Tongue (tissue), 2 donors: ENCODE results near the gene PSORS1C1. TPM values are rescaled to one million over a fixed set of nuclear protein-coding genes. Genes with fewer than 3 reads are reported as not detected.
"Not testable (repeated sequence)": the region's sequence is repeated elsewhere in the genome, so short reads cannot be mapped to it uniquely, and the experiment has no call there.

Experiments
- DNase-seq: peaks from one replicate; pipeline ENCODE4 v3.0.0-alpha.2; 2015
- total RNA-seq: library from RNA; depleted of rRNA; stranded (reverse); fragments of >200 nt; gene quantifications from one replicate; pipeline ENCODE4 v1.2.3, GENCODE V29; 2014

Gene PSORS1C1, protein sequence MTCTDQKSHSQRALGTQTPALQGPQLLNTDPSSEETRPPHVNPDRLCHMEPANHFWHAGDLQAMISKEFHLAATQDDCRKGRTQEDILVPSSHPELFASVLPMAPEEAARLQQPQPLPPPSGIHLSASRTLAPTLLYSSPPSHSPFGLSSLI
- 0.41 TPM for total RNA-seq

DNA sequence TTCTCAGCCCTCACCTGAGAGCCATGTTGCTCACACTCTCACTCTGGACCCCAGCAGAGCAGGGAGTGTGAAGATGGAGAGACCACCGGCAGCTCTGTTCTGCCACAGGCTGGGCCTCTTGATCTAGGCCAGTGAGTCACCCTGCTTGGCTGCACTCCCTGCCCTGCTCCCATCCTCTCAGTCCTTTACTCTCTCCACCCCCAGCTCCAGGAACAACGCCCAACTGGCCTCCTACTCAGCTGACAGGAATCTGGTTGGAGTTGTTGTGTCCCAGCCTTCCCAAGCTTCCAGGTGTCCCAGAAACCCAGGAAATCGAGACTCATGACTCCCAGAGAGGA, at the start of gene PSORS1C1:
PSORS1C1 (plus strand) TSS at position 260 of the 338 bp plus-strand sequence. CDS start 14,833 bp downstream, outside the sequence.
- DNase-seq, result peak; percentile 51

DNA sequence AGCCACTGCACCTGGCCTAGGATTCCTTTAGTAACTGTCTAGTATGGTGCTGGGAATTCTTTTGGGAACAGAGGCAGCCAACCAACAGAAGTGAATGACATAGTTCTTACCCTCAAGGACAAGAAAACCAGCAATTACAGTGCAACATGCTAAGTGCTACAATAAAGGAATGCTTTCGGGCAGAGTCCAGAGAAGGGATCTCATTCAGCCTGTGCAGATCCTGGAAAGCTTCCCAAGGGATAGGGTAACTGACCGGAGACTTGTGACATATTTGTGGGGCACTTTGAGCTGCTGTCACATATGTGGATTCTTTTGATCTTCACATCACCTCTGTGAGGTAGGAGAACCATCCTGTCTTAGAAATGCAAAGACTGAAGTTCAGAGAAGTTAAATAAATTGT, 49.0 kb upstream of the PSORS1C1 start:
- DNase-seq, result no peak

DNA sequence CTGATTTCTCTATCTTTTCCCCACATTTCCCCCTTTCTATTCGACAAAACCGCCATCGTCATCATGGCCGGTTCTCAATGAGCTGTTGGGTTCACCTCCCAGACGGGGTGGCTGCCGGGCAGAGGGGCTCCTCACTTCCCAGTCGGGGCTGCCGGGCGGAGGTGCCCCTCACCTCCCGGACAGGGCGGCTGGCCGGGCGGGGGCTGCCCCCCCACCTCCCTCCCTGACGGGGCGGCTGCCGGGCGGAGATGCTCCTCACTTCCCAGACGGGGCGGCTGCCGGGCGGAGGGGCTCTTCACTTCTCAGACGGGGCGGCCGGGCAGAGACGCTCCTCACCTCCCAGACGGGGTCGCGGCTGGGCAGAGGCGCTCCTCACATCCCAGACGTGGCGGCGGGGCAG, 47.6 kb upstream of the PSORS1C1 start:
- not testable (repeated sequence) for DNase-seq

DNA sequence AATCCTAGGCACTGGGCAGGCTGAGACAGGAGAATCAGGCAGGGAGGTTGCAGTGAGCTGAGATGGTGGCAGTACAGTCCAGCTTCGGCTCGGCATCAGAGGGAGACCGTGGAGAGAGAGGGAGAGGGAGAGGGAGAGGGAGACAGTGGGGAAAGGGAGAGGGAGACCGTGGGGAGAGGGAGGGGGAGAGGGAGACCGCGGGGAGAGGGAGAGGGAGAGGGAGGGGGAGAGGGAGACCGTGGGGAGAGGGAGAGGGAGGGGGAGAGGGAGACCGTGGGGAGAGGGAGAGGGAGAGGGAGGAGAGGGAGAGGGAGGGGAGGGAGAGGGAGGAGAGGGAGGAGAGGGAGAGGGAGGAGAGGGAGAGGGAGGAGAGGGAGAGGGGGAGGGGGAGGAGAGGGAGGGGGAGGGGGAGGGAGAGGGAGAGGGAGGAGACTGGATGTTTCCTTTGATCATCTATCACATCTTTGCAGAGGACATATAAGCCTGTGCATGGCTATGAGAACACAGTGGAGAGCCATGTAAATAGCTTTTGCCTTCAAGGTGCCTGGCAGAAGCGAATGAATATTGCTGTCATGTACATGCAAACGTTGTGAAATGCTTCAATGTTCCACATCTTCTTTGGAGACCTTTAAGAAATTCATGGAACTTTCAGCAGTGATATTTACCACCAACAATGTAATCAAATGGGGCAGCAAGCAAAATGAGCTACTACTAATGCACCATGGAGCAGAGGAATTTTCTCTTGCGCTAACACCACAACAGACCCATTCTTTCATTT, 46.5 kb upstream of the PSORS1C1 start:
- DNase-seq, result not testable (repeated sequence)

DNA sequence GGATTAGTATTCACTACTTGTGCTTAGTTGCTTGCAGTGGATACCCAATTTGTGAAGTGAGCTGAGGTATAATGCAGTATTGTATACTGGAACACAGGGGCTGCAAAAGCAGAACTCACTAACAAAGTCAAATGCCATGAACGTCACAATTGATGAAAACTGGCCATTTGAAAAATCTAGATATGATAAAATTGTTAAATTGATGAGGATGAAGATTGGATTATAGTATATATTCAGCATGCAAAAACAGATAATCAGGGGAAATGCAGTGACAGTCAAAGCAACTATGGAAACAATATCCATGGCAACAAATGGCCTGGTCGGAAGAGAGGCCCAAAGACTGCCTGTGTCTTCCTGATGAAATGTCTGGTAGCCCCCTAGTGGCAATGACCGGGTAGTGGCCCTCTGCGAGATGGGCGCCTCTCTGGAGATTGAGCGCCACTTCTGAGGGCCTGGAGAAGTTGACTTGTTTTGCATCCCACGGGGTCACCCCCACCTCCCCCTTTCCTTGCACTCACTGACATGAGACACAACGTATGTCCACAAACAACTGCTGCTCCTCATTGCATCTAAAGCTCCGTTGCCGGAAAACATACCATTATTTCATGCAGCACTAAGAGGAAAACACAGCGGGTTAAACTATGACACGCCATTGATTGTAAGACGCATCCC, 45.8 kb upstream of the PSORS1C1 start:
- peak; percentile 79 for DNase-seq

DNA sequence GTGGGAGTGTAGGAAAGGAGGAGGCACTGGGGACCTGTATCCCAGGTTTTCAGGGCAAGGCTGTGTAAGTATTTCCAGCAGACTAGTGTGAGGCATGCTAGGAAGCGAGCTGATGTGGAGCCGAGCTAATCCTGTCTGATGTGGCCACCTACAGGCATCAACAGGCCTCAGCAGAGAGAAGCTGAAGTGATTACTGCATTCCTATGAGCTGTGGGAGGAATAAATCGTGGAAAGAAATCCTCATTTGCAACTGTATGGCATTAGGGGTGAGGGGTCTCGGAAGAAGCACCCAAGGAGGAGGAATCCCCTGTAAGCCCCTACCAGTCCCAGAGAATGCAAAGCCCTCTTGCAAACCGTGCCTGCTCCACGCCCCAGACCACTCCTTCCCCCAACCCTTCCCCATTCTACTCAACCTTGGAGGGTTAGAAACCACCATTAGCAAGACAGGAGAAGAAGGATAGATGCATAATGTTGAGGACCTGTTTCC, 43.8 kb upstream of the PSORS1C1 start:
- peak; percentile 76 for DNase-seq

DNA sequence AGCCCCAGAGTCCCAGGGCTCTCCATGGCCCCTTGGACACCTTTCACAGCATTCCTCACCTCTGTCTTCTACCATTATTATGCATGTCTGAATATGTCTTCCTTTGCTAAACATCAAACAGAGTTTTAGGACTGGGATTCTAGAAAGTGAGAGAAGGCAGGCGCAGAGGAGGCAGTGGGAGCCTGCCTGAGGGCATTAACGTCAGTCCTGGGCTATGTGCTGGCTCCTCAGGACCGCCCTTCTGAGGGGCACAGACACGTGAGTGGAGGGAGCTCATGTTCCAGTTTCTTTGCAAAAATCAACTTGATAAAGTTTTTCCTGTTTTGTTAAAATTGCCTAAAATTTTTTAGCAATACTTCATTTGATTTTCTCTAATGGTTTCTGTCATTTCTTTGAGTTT, 40.2 kb upstream of the PSORS1C1 start:
- DNase-seq, result no peak

DNA sequence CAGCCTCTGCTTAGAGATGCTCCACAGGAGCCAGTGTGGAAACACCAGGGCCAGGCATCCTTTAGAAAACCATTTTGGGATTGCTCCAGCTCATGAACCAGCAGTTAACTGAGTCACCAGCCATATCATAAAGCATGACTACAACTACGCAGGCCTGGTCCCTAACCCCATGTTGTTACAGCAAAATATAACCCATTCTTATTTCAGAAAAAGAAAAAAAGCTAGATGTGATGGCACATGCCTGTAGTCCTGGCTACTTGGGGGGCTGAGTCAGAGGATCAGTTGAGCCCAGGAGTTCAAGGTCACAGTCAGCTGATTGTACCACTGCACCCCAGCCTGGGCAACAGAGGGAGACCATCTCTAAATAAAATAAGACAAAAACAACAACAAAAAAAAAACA, 39.1 kb upstream of the PSORS1C1 start:
- no peak for DNase-seq

DNA sequence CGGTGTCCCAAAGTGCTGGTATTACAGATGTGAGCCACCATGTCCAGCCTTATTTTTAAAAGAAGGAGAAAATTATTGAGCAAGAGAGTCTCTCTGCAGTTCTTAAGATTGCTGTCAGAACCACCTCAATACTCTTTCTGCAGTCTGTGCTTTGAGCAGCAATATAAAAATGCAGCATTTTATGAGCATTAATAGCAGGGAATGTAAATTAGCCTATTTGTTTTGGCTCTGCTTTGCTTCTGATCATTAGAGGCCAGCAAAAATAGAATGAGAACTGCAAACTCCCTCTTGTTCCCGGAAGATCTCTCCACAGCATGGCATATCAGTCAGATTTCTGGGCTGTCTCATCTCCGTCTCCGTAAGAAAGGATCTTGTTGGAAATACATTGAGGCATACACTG, 38.0 kb upstream of the PSORS1C1 start:
- DNase-seq, result no peak

DNA sequence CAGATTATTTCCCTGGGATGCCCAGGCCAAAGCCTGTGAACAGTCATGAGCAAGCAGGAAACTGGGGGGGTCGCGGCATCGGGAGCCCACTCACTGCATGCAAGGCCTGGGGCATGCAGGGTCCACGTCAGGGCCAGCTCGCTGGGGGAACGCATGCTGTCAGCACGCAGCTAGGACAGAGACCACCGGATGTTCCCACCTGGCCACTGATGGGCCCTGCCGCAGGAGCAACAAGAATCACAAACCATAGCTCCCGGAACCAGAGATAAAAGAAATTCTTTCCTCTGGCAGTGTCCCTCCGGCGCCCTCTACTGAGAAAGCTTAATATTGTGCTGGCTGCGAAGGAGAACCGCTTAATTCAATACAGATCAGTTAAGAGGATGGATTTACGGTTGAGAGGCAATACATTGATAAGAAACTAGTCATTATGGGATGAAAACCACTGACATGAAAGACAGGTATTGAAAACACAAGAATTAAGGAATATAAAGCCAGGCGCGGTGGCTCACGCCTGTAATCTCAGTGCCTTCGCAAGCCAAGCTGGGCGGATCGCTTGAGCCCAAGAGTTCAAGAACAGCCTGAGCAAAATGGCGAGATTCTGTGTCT, 34.8 kb upstream of the PSORS1C1 start:
- DNase-seq, result peak; percentile 83

DNA sequence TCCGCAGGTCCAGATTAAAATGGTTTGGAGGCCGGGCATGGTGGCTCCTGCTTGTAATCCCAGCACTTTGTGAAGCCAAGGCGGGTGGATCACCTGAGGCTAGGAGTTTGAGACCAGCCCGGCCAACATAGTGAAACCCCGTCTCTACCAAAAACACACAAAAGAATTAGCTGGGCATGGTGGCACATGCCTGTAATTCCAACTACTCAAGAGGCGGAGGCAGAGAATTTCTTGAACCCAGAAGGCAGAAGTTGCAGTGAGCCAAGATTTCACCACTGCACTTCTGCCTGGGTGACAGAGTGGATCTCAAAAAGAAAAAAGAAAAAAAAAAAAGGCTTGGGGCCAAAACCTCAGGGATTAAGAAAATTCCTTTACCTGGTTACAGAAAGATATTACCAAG, 32.7 kb upstream of the PSORS1C1 start:
- no peak for DNase-seq

DNA sequence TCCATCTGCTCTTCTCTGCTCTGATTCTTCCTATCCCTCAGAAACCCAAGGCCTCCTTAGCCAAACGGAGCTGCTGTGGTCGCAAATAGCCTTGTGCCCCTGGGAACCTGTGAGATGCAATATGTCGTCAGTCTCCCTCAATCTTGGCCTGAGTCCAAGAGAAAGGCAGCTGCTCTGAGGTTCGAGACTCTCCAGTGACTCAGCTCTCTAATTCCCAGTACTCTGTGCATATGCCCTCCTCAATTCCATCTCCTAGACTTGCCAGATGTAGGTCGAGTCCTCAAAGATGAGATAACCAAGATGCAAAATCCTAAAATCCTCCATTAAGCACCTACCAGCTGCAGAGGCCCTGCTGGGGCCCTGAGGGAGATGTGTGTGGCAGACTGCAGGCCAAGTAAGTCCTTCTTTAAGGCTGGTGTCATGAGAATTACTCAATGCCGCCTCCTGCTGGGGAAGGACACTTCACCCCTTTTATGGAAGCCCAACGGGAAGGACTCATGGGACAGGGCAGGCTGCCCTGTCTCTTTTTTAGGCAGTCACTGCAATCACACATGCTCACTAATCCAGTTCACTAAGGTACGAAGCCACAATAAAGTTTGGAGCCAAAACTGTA, 30.8 kb upstream of the PSORS1C1 start:
- peak; percentile 68 for DNase-seq

DNA sequence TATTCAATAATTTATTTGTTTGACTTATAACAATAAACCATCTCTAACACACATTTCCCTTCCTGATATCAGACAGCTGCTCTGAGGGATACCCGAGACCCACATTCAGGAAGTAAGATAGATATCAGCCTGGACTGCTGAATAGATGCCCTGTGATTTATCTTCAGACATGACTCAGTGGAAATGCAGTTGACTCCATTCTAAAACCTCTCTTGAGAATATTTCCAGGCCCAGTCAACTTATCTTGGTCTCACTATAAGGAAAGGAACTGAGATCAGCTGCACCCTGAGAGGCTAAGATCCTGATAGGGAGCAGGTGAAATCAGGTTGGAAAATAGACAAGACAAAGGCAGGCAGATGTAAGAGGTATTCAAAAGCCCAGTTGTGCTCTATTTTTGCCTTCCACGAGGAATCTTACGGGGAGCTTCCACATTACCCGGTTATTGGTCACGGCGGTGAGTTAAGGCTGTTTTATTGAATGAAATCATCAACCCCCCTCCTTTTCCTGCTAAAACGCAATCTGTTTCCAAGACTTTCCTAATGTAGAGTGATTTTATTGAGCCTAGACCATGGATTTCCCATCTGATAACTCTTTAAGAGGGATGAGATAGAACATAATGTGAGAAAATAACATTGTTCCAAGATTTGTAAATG, 27.7 kb upstream of the PSORS1C1 start:
- DNase-seq, result no peak

DNA sequence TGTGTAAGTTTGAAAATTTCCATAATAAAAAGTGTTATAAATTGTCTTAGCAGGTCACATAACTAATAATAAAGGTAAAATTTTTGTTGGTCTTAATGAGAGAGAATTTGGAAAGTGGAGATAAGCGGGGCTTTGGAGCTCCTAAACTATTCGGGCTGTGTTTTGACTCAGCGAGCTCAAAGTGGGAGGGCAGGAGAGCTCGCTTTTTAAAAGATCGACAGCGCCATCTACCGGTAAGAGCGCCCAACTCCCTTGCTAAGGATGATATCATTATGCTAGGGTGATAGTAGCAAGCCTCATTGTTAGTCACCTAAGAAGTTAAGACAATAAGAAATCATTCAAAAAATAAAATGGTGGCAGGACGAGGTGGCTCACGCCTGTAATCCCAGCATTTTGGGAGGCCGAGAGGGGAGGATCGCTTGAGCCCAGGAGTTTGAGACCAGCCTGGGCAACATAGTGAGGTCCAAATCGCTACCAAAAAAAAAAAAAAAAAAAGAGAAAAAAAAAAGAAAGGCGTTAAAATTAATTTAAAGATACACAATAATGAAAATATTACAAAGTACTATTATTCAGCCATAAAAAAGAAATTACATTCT, 27.0 kb upstream of the PSORS1C1 start:
- peak; percentile 96 for DNase-seq

DNA sequence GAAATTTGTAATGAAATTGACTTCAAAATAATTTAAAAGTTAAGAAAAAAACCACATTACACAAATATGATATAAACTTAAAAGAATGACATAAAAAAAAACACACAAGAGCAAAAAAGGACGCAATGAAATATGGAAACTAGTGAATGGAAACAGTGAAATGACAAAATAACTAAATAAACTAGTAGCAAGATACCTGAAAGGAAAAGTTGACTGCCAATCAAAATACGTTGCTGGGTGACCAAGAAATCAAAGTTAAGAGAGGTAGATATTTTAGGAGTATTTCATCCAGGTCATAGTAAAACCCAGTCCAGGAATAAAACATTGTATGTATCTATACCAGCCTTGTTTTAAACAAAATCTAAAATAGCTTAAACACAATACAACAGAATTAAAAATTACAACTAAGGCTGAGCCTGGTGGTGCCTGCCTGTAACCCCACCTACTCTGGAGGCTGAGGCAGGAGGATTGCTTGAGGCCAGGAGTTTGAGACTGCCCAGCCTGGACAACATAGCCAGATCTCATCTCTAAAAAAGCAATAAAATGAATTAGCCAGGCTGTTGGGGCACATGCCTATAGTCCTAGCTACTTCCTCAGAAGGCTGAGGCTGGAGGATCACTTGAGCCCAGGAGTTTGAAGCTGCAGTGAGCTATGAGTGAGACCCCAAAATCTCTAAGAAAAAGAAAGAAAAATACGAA, 24.2 kb upstream of the PSORS1C1 start:
- no peak for DNase-seq

DNA sequence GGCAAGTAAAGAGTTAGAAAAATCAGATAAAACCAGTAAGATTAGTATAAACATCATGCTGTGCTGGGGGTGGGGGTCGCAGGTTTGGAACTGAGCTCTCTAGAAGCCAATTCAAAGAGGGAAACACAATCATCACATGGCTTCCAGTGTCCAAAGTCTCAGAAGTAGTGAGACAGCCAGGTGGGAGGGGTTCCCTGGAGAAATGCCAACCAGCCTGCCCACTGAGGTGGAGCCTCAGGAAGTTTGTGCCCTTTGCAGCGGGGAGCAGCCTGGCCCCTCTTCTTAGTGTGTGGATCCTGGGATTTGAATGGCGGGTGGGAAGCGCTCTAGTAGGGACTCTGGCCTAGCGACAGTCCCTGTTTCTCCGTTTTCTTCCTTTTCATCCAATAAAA, 23.6 kb upstream of the PSORS1C1 start:
- DNase-seq, result no peak

DNA sequence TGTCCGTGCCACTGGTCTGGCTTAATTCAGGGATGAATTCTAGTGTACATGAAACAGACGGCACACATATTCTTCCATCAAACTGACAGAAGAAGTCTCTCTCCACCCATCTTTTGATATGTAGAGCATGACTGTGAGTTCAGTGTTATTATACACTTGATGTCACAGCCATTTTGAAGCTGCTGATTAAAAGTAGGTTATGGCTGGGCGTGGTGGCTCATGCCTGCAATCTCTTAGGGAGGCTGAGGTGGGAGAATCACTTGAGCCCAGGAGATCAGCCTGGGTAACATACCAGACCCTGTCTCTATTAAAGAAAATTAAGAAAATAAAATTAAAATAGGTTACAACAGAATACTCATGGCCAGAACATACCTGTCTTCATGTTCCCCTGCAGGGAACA, 22.9 kb upstream of the PSORS1C1 start:
- no peak for DNase-seq

DNA sequence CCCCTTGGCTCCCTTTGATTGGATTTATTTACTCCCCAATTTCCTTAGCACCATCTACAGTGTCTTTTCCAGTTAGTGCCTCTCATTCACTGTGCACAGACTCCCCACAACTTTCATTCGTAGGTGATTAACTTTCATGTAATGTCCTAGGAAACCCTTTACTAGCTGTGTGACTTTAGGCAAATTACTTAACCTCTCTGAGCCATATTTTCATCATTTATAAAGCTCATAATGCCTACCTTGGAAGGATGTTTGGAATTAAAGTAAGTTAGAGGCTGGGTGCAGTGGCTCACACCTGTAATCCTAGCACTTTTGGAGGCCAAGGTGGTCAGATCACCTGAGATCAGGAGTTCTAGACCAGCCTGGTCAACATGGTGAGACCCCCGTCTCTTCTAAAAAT, 22.4 kb upstream of the PSORS1C1 start:
- no peak for DNase-seq

DNA sequence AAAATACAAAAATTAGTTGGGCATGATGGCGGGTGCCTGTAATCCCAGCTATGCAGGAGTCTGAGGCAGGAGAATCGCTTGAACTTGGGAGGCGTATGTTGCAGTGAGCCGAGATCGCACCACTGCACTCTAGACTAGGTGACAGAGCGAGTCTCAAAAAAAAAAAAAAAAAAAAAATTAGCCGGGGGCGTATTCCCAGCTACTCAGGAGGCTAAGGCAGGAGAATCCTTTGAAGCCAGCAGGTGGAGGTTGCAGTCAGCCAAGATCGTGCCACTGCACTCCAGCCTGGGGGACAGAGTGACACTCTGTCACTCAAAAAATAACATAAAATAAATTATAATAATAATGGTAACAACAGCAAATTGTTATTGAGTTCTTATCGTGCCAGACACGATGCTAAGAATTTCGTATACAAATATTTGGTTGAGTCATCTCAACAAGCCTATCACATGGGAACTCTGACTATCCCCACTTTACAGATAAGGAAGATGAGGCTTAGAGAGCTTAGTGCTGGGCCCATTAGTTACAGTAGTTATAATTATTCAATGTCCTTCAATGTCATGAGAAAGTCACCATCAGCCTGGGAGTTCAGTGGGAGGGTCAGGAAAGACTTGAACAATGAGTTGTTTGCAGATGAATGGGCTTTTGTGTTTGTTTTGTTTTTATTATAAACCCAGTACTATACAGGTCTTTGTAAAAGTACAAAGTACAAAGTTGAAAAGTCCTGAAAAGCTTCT, 21.7 kb upstream of the PSORS1C1 start:
- DNase-seq, result no peak

DNA sequence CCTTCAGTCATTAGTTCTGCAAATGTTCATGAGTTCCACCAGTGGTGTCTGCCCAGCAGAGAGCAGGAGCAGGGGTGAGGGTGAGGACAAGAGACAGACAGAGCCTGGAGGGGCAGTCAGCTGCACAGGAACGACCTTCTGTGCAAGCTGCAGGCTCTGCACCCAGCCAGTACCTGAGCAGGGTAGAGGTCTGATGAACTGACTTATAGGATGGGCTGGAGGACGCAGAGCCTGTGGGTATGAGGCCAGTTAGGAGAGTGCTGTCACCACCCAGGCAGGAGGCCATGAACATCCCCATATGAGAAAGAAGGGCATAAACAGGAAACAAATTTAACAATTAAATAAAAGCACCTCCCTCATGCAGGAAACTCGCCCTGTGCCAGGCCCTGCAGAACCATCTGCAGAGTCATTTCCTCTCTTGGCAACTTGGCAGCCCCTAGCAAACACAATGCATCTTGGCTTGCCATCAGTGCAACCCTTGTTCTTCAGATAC, 20.2 kb upstream of the PSORS1C1 start:
- no peak for DNase-seq
